ENCODE results near the gene NAT14. TPM values are rescaled to one million over a fixed set of nuclear protein-coding genes. Genes with fewer than 3 reads are reported as not detected.

NAT14 gene
- total RNA-seq, 1 donor = 8.3 TPM

GRCh38 chr19:55487924-55488687 lies 3.1 kb downstream of the NAT14 start, which contains the start of gene SSC5D:
Gene SSC5D, plus strand, starts transcription at chr19:55488436. Its CDS starts 154 bp downstream, at chr19:55488590.
- TF ChIP-seq, protein P1, sequence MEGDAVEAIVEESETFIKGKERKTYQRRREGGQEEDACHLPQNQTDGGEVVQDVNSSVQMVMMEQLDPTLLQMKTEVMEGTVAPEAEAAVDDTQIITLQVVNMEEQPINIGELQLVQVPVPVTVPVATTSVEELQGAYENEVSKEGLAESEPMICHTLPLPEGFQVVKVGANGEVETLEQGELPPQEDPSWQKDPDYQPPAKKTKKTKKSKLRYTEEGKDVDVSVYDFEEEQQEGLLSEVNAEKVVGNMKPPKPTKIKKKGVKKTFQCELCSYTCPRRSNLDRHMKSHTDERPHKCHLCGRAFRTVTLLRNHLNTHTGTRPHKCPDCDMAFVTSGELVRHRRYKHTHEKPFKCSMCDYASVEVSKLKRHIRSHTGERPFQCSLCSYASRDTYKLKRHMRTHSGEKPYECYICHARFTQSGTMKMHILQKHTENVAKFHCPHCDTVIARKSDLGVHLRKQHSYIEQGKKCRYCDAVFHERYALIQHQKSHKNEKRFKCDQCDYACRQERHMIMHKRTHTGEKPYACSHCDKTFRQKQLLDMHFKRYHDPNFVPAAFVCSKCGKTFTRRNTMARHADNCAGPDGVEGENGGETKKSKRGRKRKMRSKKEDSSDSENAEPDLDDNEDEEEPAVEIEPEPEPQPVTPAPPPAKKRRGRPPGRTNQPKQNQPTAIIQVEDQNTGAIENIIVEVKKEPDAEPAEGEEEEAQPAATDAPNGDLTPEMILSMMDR (IDR thresholded peaks at IDR 0.05; ENCODE audit: insufficient read depth, low read length) = no peak
- H3K4me3 ChIP-seq (ENCODE audit: low read depth, low read length) = peak within 1 kb of the TSS; percentile 81
- DNase-seq (ENCODE audit: low read depth) = peak; percentile 64

DNA sequence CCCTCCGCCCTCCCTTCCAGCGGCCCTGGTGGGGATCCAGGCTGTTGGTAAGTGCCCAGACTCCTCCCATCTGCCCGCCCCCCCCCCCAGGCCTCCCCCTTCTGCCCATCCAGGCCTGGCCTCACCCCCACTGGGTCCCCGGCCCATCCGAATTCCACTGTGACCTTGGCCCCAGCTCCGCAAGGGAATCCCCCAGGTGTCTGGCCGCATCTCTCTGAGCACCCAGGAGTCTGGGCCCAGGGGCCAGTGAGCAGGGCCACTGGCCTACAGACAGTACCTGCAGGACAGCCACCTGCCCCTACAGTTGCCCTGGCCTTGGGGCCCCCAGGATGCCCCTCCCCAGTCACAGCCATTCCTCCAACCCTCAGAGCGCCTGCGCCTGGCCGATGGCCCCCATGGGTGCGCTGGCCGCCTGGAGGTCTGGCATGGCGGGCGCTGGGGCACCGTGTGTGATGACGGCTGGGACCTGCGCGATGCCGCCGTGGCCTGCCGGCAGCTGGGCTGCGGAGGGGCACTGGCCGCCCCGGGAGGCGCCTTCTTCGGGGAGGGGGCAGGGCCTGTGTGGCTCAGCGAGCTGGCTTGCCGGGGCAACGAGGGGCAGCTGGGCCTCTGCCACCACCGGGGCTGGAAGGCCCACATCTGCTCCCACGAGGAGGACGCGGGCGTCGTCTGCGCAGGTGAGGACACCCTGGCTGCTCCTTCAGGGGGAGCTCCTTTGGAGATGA lies 4.2 kb downstream of the NAT14 start:
- TF ChIP-seq, protein P1 (IDR thresholded peaks at IDR 0.05; ENCODE audit: insufficient read depth, low read length) = no peak
- peak; percentile 31 for DNase-seq (ENCODE audit: low read depth)
- no peak overlapping the region for H3K4me3 ChIP-seq (ENCODE audit: low read depth, low read length)

- TF ChIP-seq, protein P1 (IDR thresholded peaks at IDR 0.05; ENCODE audit: insufficient read depth, low read length) = no peak
- peak; percentile 52 for DNase-seq (ENCODE audit: low read depth)
- H3K4me3 ChIP-seq (ENCODE audit: low read depth, low read length) = no peak overlapping the region
Observed at GRCh38 chr19:55489711-55490477, 4.9 kb downstream of the NAT14 start.

- TF ChIP-seq, protein P1 (IDR thresholded peaks at IDR 0.05; ENCODE audit: insufficient read depth, low read length) = no peak
- H3K4me3 ChIP-seq (ENCODE audit: low read depth, low read length) = no peak overlapping the region
- peak; percentile 50 for DNase-seq (ENCODE audit: low read depth)
Observed at GRCh38 chr19:55490478-55491432, 5.8 kb downstream of the NAT14 start.

GRCh38 chr19:55491546-55492360 lies 6.8 kb downstream of the NAT14 start:
- no peak for DNase-seq (ENCODE audit: low read depth)

More at GRCh38 chr19:55491546-55492360, 6.8 kb downstream of the NAT14 start:
- TF ChIP-seq, protein P1 (IDR thresholded peaks at IDR 0.05; ENCODE audit: insufficient read depth, low read length) = no peak
- H3K4me3 ChIP-seq (ENCODE audit: low read depth, low read length) = no peak overlapping the region

Data from fibroblast of the aortic adventitia (primary cell).